OCI-LY3 (cell line): ENCODE measurements around the gene PSMA6.
"Not testable (repeated sequence)": the region's sequence is repeated elsewhere in the genome, so short reads cannot be mapped to it uniquely, and the experiment has no call there.

Experiments used
- H2AFZ ChIP-seq: fragments of 200-600, 300-600 bp; shearing (Covaris generic); 2 replicates; pipeline ENCODE4 v1.6.0; 2014; ENCODE audit warnings: antibody characterized with exemption, low read depth, low read length
- H3K27ac ChIP-seq: fragments of 200-600, 300-600 bp; sonication (generic); 2 replicates; pipeline ENCODE4 v1.5.1; 2014; ENCODE audit warnings: mild to moderate bottlenecking, low read length, moderate library complexity, mixed read lengths
- H3K27me3 ChIP-seq: fragments of 200-600, 300-600 bp; sonication (generic); 2 replicates; pipeline ENCODE4 v1.6.1; 2014; ENCODE audit warnings: low read depth, low read length, mixed read lengths
- H3K36me3 ChIP-seq: fragments of 200-600, 300-600 bp; sonication (generic); replicated peaks from 2 replicates; pipeline ENCODE3; 2014; ENCODE audit warnings: low read depth, low read length, mixed read lengths
- H3K4me1 ChIP-seq: fragments of 300-600, 200-600 bp; sonication (generic); 2 replicates; pipeline ENCODE4 v1.6.1; 2014; ENCODE audit warnings: low read length, mixed read lengths
- H3K4me2 ChIP-seq: fragments of 200-600, 300-600 bp; sonication (generic); 2 replicates; pipeline ENCODE4 v1.6.1; 2014; ENCODE audit warnings: low read length, mixed read lengths
- H3K4me3 ChIP-seq: fragments of 300-600, 200-600 bp; sonication (generic); 2 replicates; pipeline ENCODE4 v1.5.1; 2014; ENCODE audit warnings: antibody characterized with exemption, mild to moderate bottlenecking, low read length, moderate library complexity
- H3K79me2 ChIP-seq: fragments of 300-600, 200-600 bp; shearing (Covaris generic); 2 replicates; pipeline ENCODE4 v1.6.1; 2014; ENCODE audit warnings: mild to moderate bottlenecking, low read length, mixed read lengths
- H3K9ac ChIP-seq: fragments of 300-600, 200-600 bp; shearing (Covaris generic); 2 replicates; pipeline ENCODE4 v1.6.0; 2014; ENCODE audit warnings: mild to moderate bottlenecking, low read length, moderate library complexity
- H3K9me3 ChIP-seq: fragments of 200-600, 300-600 bp; shearing (Covaris generic); 2 replicates; pipeline ENCODE4 v1.6.1; 2014; ENCODE audit warnings: low read length, mixed read lengths; ENCODE audit not compliant: insufficient read depth
- H4K20me1 ChIP-seq: fragments of 200-600, 300-600 bp; sonication (generic); 2 replicates; pipeline ENCODE4 v1.6.1; 2016; ENCODE audit warnings: low read length, mixed read lengths; ENCODE audit not compliant: insufficient read depth
- EZH2phosphoT487 ChIP-seq: fragments of 200-600 bp; shearing (Covaris generic); IDR thresholded peaks from 2 replicates; pipeline ENCODE4 v1.6.1; 2018; ENCODE audit warnings: antibody characterized with exemption, mixed run types, low read depth
- TF ChIP-seq, protein P1 (sequence below): fragments of 200-600, 300-600 bp; sonication (generic); IDR thresholded peaks from 2 replicates; pipeline ENCODE4 v1.5.1; 2014; ENCODE audit warnings: antibody characterized with exemption, low read length, low read depth

PSMA6 gene

DNA sequence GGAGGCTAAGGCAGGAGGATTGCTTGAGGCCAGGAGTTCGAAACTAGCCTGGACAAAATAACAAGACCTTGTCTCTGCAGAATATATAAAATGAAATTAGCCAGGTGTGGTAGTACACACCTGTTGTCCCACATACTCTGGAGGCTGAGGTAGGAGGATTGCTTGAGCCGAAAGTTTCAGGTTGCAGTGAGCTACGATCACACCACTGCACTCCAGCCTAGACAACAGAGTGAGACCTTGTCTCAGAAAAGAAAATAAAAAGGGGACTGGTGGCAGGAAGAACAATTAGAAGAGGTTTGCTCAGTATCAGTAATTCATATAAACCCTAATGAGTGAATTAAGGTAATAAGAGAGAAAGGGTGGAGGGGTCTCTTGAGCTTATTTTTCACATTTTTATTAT lies 8.0 kb downstream of the PSMA6 start:
- H2AFZ ChIP-seq, result no peak overlapping the region
- no peak overlapping the region for H3K4me3 ChIP-seq
- no peaks in the 10 kb centered on the region for H3K9me3 ChIP-seq
- H3K27ac ChIP-seq, result no peak overlapping the region
- H4K20me1 ChIP-seq, result peaks cover 82% of the 10 kb centered on the region
- H3K36me3 ChIP-seq, result peaks cover 38% of the 10 kb centered on the region
- TF ChIP-seq, protein P1, sequence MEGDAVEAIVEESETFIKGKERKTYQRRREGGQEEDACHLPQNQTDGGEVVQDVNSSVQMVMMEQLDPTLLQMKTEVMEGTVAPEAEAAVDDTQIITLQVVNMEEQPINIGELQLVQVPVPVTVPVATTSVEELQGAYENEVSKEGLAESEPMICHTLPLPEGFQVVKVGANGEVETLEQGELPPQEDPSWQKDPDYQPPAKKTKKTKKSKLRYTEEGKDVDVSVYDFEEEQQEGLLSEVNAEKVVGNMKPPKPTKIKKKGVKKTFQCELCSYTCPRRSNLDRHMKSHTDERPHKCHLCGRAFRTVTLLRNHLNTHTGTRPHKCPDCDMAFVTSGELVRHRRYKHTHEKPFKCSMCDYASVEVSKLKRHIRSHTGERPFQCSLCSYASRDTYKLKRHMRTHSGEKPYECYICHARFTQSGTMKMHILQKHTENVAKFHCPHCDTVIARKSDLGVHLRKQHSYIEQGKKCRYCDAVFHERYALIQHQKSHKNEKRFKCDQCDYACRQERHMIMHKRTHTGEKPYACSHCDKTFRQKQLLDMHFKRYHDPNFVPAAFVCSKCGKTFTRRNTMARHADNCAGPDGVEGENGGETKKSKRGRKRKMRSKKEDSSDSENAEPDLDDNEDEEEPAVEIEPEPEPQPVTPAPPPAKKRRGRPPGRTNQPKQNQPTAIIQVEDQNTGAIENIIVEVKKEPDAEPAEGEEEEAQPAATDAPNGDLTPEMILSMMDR, result no peak
- no peak for TF ChIP-seq EZH2phosphoT487
- H3K27me3 ChIP-seq, result no peaks in the 10 kb centered on the region
- H3K9ac ChIP-seq, result no peak overlapping the region
- H3K4me1 ChIP-seq, result peaks cover 20% of the 10 kb centered on the region
- peaks cover 100% of the 10 kb centered on the region for H3K79me2 ChIP-seq
- H3K4me2 ChIP-seq, result no peak overlapping the region

DNA sequence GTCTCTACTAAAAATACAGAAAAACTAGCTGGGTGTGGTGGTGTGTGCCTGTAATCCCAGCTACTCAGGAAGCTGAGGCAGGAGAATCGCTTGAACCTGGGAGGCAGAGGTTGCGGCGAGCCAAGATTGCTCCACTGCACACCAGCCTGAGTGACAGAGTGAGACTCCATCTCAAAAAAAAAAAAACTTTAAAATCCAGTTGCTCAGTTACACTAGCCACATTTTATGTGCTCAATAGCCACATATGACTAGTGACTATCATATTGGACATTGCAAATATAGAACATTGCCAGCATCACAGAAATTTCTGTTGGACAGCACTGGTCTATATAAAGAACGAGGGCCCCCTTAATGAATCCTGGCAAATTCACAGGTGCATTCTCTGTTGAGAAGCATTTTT lies 9.2 kb downstream of the PSMA6 start:
- Histone ChIP-seq H4K20me1 (peaks cover 84% of the 10 kb centered on the region), H3K36me3 (peaks cover 35% of the 10 kb centered on the region), H3K79me2 (peaks cover 100% of the 10 kb centered on the region), H3K4me1 (peaks cover 14% of the 10 kb centered on the region)
- not testable (repeated sequence) for H3K4me2 ChIP-seq, H3K4me3 ChIP-seq, H3K27ac ChIP-seq, H3K9me3 ChIP-seq, H3K27me3 ChIP-seq, H3K9ac ChIP-seq, H2AFZ ChIP-seq

GRCh38 chr14:35301735-35302528 lies 9.8 kb downstream of the PSMA6 start:
- Histone ChIP-seq H3K4me3 (no peak overlapping the region), H3K9me3 (no peaks in the 10 kb centered on the region), H3K79me2 (peaks cover 100% of the 10 kb centered on the region), H3K9ac (no peak overlapping the region), H3K4me1 (peaks cover 14% of the 10 kb centered on the region), H3K4me2 (no peak overlapping the region), H4K20me1 (peaks cover 84% of the 10 kb centered on the region), H3K36me3 (peaks cover 35% of the 10 kb centered on the region), H3K27me3 (no peaks in the 10 kb centered on the region), H2AFZ (no peak overlapping the region), H3K27ac (no peak overlapping the region)
- TF ChIP-seq, protein P1, result no peak
- TF ChIP-seq EZH2phosphoT487, result no peak

DNA sequence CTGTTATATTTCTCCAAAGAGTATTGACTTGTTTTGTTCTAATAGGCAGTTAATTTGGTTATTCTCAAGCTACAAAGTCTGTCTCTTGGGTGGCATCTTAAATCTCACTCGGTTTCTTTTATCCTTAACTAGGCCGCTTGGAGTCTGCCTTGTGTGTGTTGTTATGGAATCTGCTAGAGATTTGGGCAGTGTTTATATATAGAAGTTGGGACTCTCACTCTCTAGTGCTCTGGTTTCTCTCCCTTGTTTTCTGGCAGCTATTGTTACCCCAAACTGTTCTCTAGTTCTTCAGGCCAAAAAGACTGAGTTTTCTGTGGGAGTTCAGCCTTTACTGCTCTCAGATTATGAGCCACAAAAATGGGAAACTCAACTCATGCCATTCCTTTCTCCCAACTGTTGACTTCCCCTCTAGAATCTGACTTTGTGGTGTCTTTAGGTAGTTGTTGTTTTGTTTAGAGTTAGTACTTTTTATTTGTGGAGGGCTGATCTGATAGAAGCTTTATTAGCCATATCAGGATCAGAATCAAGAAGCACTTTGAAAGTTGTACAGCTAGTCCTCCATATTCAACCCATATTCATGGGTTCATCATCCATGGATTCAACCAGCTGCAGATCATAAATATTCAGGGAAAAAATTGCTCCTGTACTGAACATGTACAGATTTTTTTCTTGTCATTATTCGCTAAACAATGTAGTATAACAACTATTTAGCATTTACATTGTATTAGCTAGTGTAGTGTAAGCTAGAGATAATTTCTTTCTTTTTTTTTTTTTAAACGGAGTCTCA lies 11.2 kb downstream of the PSMA6 start:
- H4K20me1 ChIP-seq, result peaks cover 78% of the 10 kb centered on the region
- no peak overlapping the region for H3K4me3 ChIP-seq
- H3K27me3 ChIP-seq, result no peaks in the 10 kb centered on the region
- TF ChIP-seq, protein P1, result no peak
- no peak for TF ChIP-seq EZH2phosphoT487
- peaks cover 14% of the 10 kb centered on the region for H3K4me1 ChIP-seq
- H3K9me3 ChIP-seq, result no peaks in the 10 kb centered on the region
- H3K79me2 ChIP-seq, result peaks cover 100% of the 10 kb centered on the region
- H3K9ac ChIP-seq, result no peak overlapping the region
- peaks cover 33% of the 10 kb centered on the region for H3K36me3 ChIP-seq
- no peak overlapping the region for H3K27ac ChIP-seq
- no peak overlapping the region for H2AFZ ChIP-seq
- H3K4me2 ChIP-seq, result no peak overlapping the region
